WTC11 (cell line): ENCODE results near the gene DCAF11. TPM values are rescaled to one million over a fixed set of nuclear protein-coding genes. Genes with fewer than 3 reads are reported as not detected.

ENCODE experiments used
- ATF3 ChIP-seq: sonication (generic); formaldehyde crosslinking; conservative IDR thresholded peaks from 2 replicates; pipeline ENCODE4 v1.8.1; 2022; ENCODE audit warnings: mild to moderate bottlenecking, missing genetic modification reagents
- CREB1 ChIP-seq: sonication (generic); formaldehyde crosslinking; IDR thresholded peaks from 2 replicates; pipeline ENCODE4 v1.8.0; 2023; ENCODE audit warnings: mild to moderate bottlenecking, missing genetic modification reagents
- E2F1 ChIP-seq: sonication (generic); formaldehyde crosslinking; IDR thresholded peaks from 2 replicates; pipeline ENCODE4 v1.8.0; 2022; ENCODE audit warnings: mild to moderate bottlenecking, missing genetic modification reagents
- EMX1 ChIP-seq: fragments of 250-450 bp; sonication (Bioruptor Pico); IDR thresholded peaks from 2 replicates; pipeline ENCODE4 v1.8.0; 2021; ENCODE audit warnings: mild to moderate bottlenecking
- FOXJ3 ChIP-seq: sonication (generic); formaldehyde crosslinking; IDR thresholded peaks from 2 replicates; pipeline ENCODE4 v1.9.0; 2021; ENCODE audit warnings: missing genetic modification reagents, mild to moderate bottlenecking, borderline replicate concordance
- GTF2I ChIP-seq: fragments of 250-450 bp; sonication (Bioruptor Pico); conservative IDR thresholded peaks from 2 replicates; pipeline ENCODE4 v1.4.0; 2021; ENCODE audit warnings: mild to moderate bottlenecking
- KAT7 ChIP-seq: sonication (generic); formaldehyde crosslinking; IDR thresholded peaks from 2 replicates; pipeline ENCODE4 v1.8.1; 2023; ENCODE audit warnings: missing genetic modification reagents, mild to moderate bottlenecking, borderline replicate concordance
- ZNF281 ChIP-seq: sonication (generic); formaldehyde crosslinking; IDR thresholded peaks from 2 replicates; pipeline ENCODE4 v1.8.0; 2023; ENCODE audit warnings: mild to moderate bottlenecking, missing genetic modification reagents
- microRNA-seq: library from miRNA; unstranded; fragments of <30 nt; microRNA quantifications from one replicate; pipeline ENCODE4 v1.2.0, GENCODE V29; 2022; ENCODE audit warnings: borderline number of aligned reads
- total RNA-seq: library from RNA; stranded (reverse); gene quantifications from 3 replicates; pipeline ENCODE4 v1.2.3, GENCODE V29; 2021
- TF ChIP-seq, protein P1 (sequence below): sonication (generic); formaldehyde crosslinking; IDR thresholded peaks from 2 replicates; pipeline ENCODE4 v1.8.1; 2023; ENCODE audit warnings: mild to moderate bottlenecking, missing genetic modification reagents
- TF ChIP-seq, protein P2 (sequence below): sonication (generic); formaldehyde crosslinking; conservative IDR thresholded peaks from 2 replicates; pipeline ENCODE4 v1.8.1; 2023; ENCODE audit warnings: mild to moderate bottlenecking, low read depth, missing genetic modification reagents, moderate library complexity

Gene DCAF11
- total RNA-seq, 1 experiment from 2014 or later, result 73.6 TPM

DNA sequence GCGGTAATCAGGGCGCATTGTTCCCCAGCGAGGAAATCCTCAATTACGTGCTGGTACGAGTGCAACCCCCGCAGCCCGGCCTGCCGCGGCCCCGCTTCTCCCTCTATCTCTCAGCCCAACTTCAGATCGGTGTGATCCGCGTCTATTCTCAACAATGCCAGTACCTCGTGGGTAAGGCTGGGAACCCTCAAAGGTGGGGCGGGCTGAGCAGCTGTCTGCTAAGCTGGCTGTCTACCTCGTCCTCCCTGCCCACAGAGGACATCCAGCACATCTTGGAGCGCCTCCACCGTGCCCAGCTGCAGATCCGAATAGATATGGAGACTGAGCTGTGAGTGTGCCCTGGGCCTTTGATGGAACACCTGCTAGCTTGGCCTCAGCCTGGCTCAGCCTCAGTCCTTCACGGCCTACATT lies 58.3 kb downstream of the DCAF11 start (continued):
- no peak for TF ChIP-seq E2F1
- TF ChIP-seq ZNF281, result no peak
- TF ChIP-seq FOXJ3 (CRISPR knock-in tag), result no peak
- TF ChIP-seq, protein P1, sequence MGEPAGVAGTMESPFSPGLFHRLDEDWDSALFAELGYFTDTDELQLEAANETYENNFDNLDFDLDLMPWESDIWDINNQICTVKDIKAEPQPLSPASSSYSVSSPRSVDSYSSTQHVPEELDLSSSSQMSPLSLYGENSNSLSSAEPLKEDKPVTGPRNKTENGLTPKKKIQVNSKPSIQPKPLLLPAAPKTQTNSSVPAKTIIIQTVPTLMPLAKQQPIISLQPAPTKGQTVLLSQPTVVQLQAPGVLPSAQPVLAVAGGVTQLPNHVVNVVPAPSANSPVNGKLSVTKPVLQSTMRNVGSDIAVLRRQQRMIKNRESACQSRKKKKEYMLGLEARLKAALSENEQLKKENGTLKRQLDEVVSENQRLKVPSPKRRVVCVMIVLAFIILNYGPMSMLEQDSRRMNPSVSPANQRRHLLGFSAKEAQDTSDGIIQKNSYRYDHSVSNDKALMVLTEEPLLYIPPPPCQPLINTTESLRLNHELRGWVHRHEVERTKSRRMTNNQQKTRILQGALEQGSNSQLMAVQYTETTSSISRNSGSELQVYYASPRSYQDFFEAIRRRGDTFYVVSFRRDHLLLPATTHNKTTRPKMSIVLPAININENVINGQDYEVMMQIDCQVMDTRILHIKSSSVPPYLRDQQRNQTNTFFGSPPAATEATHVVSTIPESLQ (CRISPR knock-in tag), result no peak
- TF ChIP-seq, protein P2, sequence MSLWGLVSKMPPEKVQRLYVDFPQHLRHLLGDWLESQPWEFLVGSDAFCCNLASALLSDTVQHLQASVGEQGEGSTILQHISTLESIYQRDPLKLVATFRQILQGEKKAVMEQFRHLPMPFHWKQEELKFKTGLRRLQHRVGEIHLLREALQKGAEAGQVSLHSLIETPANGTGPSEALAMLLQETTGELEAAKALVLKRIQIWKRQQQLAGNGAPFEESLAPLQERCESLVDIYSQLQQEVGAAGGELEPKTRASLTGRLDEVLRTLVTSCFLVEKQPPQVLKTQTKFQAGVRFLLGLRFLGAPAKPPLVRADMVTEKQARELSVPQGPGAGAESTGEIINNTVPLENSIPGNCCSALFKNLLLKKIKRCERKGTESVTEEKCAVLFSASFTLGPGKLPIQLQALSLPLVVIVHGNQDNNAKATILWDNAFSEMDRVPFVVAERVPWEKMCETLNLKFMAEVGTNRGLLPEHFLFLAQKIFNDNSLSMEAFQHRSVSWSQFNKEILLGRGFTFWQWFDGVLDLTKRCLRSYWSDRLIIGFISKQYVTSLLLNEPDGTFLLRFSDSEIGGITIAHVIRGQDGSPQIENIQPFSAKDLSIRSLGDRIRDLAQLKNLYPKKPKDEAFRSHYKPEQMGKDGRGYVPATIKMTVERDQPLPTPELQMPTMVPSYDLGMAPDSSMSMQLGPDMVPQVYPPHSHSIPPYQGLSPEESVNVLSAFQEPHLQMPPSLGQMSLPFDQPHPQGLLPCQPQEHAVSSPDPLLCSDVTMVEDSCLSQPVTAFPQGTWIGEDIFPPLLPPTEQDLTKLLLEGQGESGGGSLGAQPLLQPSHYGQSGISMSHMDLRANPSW (CRISPR knock-in tag), result no peak
- TF ChIP-seq KAT7 (CRISPR knock-in tag), result no peak
- no peak for TF ChIP-seq ATF3 (CRISPR knock-in tag)
- no peak for TF ChIP-seq EMX1
- TF ChIP-seq CREB1 (CRISPR knock-in tag), result no peak
- no peak for TF ChIP-seq GTF2I (CRISPR knock-in tag)

Small RNA genes within 50 kb of the gene (microRNA-seq; reads per million reads assigned to microRNA genes)
- gene MIR7703, result not detected

Other genes starting within 250 kb of the DCAF11 start
- 14.5 to 14.9 TPM (median 14.8 TPM) in 3 replicates for gene DHRS4, start 161.0 kb upstream of the DCAF11 start, total RNA-seq
- gene DHRS4L2, start 125.8 kb upstream of the DCAF11 start, total RNA-seq, result 8.7 to 10.2 TPM (median 9.7 TPM) in 3 replicates
- gene CARMIL3, start 62.8 kb upstream of the DCAF11 start, total RNA-seq, result 10.6 to 13.0 TPM (median 11.4 TPM) in 3 replicates
- not detected in 3 replicates for gene CPNE6, start 43.2 kb upstream of the DCAF11 start, total RNA-seq
- gene PCK2, start 20.5 kb upstream of the DCAF11 start, total RNA-seq, result 51.2 to 67.0 TPM (median 59.2 TPM) in 3 replicates
- 1.3 to 2.3 TPM (median 1.6 TPM) in 3 replicates for gene NRL, start 172 bp downstream of the DCAF11 start, total RNA-seq
- gene FITM1, start 15.9 kb downstream of the DCAF11 start, total RNA-seq, result 0.25 to 0.39 TPM in 2 of 3 replicates, not detected in the other
- 76.8 to 99.1 TPM (median 98.8 TPM) in 3 replicates for gene PSME1, start 21.4 kb downstream of the DCAF11 start, total RNA-seq
- 41.3 to 47.9 TPM (median 44.4 TPM) in 3 replicates for gene EMC9, start 26.8 kb downstream of the DCAF11 start, total RNA-seq
- gene PSME2, start 31.8 kb downstream of the DCAF11 start, total RNA-seq, result 103 to 112 TPM (median 103 TPM) in 3 replicates
- gene RNF31, start 32.7 kb downstream of the DCAF11 start, total RNA-seq, result 63.0 to 86.2 TPM (median 68.4 TPM) in 3 replicates
- 15.6 to 16.2 TPM (median 15.7 TPM) in 3 replicates for gene IRF9, start 46.5 kb downstream of the DCAF11 start, total RNA-seq
- gene REC8, start 57.3 kb downstream of the DCAF11 start, total RNA-seq, result 29.6 to 32.2 TPM (median 31.5 TPM) in 3 replicates
- 87.6 to 128 TPM (median 91.2 TPM) in 3 replicates for gene IPO4, start 74.0 kb downstream of the DCAF11 start, total RNA-seq
- 27.9 to 29.2 TPM (median 28.4 TPM) in 3 replicates for gene TM9SF1, start 80.7 kb downstream of the DCAF11 start, total RNA-seq
- 0.13 to 0.16 TPM in 2 of 3 replicates, not detected in the other for gene TSSK4, start 90.9 kb downstream of the DCAF11 start, total RNA-seq
- 32.7 to 38.5 TPM (median 36.5 TPM) in 3 replicates for gene CHMP4A, start 98.7 kb downstream of the DCAF11 start, total RNA-seq
- 12.6 to 18.4 TPM (median 16.9 TPM) in 3 replicates for gene MDP1, start 101.3 kb downstream of the DCAF11 start, total RNA-seq
- gene NEDD8, start 117.6 kb downstream of the DCAF11 start, total RNA-seq, result 218 to 233 TPM (median 221 TPM) in 3 replicates
- 74.2 to 82.3 TPM (median 78.4 TPM) in 3 replicates for gene GMPR2, start 118.2 kb downstream of the DCAF11 start, total RNA-seq
- gene TINF2, start 127.8 kb downstream of the DCAF11 start, total RNA-seq, result 32.2 to 39.8 TPM (median 35.7 TPM) in 3 replicates
- 2.5 to 5.2 TPM (median 4.4 TPM) in 3 replicates for gene TGM1, start 148.4 kb downstream of the DCAF11 start, total RNA-seq
- gene RABGGTA, start 156.8 kb downstream of the DCAF11 start, total RNA-seq, result 22.3 to 28.1 TPM (median 27.1 TPM) in 3 replicates
- gene DHRS1, start 185.0 kb downstream of the DCAF11 start, total RNA-seq, result 13.9 to 16.7 TPM (median 15.4 TPM) in 3 replicates
- gene NOP9, start 185.1 kb downstream of the DCAF11 start, total RNA-seq, result 34.3 to 44.4 TPM (median 35.0 TPM) in 3 replicates
- 4.7 to 6.1 TPM (median 5.6 TPM) in 3 replicates for gene CIDEB, start 193.2 kb downstream of the DCAF11 start, total RNA-seq
- gene LTB4R2, start 195.4 kb downstream of the DCAF11 start, total RNA-seq, result 9.1 to 12.9 TPM (median 9.8 TPM) in 3 replicates
- gene LTB4R, start 196.7 kb downstream of the DCAF11 start, total RNA-seq, result 6.9 to 9.4 TPM (median 7.6 TPM) in 3 replicates
- 0.96 to 2.4 TPM (median 1.1 TPM) in 3 replicates for gene ADCY4, start 220.3 kb downstream of the DCAF11 start, total RNA-seq
- 0.37 to 1.2 TPM (median 0.83 TPM) in 3 replicates for gene RIPK3, start 225.2 kb downstream of the DCAF11 start, total RNA-seq